ENCODE measurements around the gene PROB1.
"Not testable (repeated sequence)": the region's sequence is repeated elsewhere in the genome, so short reads cannot be mapped to it uniquely, and the experiment has no call there.

Gene PROB1

DNA sequence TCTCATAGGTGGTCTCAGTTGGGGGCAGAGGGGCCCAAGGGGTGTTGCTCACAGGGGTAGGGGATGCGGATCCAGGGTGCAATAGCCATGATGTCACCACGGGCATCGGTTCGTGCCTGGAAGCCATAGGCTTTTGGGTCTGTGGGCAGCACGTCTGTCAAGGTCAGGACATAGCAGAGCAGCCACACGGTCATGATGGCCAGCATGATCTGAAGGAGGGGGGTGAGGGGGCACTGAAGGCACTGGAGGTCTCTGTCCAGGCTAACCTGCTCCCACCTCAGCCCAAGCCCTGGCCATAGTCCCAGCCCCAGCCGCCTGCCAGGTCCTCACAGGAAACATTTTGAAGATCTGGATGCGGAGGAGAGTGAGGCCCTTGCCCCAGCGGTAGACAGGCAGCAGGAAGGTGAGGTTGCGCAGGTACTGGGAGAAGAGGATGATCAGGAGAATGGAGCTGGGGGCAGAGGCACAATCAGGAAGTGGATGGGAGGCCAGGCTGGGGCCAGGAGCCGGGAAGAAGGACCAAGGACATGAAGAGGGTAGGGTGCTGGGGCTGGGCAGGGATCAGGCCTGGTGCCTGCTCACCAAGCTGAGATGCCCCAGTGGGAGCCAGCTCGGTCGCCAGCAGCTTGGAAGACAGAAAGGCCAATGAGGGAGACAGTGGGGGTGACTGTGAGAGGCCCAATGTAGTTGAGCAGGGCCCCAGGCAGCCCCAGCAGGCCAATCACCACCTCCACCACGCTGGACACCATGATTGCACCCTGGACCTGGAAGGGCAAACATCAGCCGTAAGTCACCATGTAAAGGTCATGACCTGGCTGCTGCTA is 15.1 kb downstream of the PROB1 start:
- DNase-seq (ENCODE audit: low read depth in 4 of 4, low spot score in 1 of 4) = no peak

DNA sequence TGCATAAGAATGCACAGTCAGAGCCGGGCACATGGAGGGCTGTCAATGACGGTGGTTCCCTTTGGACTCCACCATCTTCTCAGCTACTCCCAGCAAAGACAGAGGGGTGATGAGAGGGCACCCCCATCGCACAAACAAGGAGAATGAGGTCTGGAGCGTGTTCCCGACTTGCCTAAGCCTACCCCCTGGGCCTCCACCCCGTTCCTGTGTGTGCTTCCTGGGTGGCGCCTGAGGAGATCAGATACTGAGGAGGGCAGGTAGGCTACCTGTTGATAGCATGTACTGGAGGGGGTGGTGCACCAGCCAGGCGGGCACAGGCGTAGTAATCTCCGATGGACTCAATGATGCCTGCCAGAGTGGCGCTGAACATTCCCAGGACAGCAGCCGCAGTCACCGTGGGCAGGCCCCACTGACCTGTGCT is 16.0 kb downstream of the PROB1 start:
- no peak for DNase-seq (ENCODE audit: low read depth in 4 of 4, low spot score in 1 of 4)

DNA sequence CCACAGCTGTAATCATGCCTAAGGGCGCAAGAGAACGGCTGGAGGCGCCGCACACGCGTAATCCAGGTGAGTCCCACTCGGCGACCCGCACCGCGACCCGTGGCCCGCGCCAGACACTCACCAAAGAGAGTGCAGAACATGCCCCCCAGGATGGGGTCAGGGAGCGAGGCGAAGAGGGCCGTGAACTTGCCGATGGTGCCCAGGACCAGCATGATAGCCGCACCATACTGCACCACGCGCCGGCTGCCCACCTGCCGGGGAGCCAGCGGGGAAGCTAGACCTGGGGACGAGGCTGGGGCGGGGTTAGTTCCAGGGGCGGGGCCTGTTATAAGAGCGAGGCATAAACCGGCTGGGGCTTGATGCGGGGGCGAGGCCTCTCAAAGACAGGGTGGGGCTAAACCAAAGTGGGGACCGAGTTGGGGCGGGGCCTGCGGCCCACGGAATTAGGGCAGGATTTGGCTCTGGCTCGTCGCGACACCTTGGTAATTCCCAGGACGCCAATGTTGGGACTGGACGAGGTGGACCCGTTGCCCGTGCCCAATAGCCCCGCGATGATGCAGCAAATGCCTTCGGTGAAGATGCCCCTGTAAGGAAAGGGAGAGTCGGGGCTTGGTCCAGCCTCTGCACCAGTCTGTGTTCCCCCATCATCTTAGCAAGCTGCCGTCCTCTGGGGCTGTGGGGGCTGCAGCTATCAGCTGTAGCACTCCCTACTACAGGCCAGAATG is 16.6 kb downstream of the PROB1 start:
- DNase-seq (ENCODE audit: low read depth in 4 of 4, low spot score in 1 of 4) = no peak

DNA sequence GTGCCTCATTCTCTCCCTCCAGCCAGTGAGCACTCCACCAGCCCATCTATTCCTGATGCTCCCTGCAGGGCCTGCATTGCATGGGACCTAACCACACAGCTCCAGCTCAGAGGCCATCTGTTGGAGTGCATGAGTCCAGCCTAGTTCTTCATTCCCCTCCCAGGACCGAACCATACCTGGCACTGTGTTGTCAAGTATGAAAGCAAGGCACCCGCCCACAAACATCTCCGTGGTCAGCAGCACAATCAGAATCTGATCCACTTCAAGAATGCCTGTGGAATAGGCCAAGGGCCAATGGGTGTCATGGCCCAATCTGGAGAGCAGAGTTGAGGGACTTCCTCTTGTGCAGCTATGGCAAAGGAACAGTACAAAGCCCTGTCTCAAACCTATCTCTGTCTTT is 17.7 kb downstream of the PROB1 start:
- no peak for DNase-seq (ENCODE audit: low read depth in 4 of 4, low spot score in 1 of 4)

DNA sequence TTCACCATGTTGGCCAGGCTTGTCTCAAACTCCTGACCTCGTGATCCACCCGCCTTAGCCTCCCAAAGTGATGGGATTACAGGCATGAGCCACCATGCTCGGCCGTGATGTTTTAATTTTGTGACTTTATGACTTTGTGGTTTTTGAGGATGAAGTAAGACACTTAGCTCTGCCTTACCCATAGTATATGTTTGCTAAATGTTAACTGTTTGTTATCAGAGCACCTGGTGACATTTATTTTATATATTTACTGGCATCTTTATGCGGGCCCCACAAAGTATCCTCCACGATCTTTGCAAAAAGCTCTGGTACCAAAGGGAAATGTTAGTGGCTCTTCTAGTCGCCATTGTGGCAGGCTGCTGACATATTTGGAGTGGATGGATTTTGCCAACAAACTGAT is 18.5 kb downstream of the PROB1 start:
- no peak for DNase-seq (ENCODE audit: low read depth in 4 of 4, low spot score in 1 of 4)

DNA sequence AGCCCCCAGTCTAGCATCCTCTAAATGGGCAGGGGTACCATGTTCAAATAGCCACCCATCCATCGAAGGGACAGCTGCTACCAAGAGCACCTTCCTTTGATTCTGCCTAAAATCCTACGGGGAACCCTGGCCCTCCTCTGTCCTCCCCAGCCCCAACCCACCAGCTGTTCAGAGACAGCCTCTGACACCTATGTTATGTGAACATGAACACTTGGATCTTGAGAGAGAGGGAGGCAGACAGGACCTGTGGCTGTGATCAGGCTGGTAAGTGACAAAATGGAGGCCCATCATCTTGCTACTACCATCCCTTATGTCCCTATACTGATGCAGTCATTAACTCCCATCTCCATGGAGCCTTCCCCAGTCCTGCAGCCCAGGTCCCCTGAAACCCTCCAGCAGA is 20.0 kb downstream of the PROB1 start:
- no peak for DNase-seq (ENCODE audit: low read depth in 4 of 4, low spot score in 1 of 4)

DNA sequence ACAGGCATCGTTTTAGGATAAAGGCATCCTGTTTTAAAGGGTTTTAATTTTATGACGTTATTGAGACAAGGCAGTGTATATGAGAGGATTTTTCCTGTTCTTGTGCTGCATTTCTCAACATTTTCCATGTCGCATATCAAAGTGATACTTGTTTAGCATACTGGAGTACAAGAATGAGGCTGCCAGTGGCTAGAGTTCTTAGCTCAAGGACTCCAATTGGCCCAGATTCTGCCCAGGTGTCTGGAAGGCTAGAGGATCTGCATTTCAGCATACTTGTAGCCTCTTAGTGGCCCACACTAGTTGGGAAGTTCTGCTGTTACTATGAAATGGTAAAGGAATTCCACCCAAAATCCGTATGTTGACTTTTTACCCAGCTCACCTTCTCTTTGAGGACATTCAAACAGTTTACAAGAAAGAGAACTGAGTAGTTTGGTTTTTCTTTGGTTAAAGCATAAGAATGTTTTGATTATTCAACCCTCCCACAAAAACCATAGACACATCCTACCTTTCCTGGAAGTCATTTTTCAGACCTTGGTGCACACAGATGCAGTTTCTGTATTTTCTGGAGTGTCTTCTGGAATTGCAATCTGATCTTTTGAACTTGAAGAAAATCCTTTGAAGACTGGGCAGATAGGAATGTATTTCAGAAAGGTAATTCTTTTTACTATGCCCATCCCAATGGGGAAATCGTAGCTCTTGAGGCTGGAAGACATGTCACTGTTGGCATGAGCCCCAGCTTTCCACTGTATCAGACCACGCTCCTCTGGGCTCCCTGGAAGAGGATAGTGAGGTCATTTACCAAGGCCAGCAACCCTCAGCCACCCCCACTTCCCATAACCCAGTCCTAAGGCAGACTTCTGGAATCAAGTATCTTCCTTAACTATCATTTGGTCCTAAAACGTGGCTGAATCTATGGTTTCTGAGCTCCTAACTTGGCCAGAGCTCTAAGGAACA is 23.1 kb downstream of the PROB1 start:
- no peak for DNase-seq (ENCODE audit: low read depth in 4 of 4, low spot score in 1 of 4)

DNA sequence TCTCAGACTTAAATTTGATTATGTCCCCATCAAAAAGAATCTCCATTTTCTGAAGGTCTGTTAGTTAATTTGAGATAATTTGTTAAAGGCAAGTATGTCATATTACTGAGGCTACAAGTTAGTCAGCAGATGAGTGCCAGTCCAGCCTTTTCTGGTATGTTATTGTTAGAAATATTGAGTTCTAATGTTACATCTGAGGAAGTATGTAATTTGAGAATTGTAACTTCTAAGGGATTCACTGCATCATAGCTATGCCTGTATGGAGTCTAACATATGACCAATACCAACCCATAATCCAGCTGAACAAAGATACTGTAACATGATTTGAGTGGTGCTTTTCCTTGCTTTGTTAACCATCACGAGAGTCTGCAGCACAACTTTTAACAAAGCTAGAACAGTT is 25.7 kb downstream of the PROB1 start:
- no peak for DNase-seq (ENCODE audit: low read depth in 4 of 4, low spot score in 1 of 4)

DNA sequence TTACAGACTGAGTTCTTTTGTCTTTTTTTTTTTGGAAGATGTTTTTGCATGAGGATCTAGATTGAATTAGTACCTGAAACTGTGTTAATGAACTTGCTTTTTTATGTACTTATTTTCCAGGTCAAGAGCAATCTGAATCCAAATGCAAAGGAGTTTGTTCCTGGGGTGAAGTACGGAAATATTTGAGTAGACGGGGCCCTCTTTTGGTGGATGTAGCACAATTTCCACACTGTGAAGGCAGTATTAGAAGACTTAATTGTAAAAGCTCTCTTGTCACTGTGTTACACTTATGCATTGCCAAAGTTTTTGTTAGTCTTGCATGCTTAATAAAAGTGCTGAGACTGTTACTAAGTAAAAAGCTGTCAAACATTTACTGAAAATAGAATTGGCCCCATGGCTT is 26.3 kb downstream of the PROB1 start:
- DNase-seq (ENCODE audit: low read depth in 4 of 4, low spot score in 1 of 4) = no peak

DNA sequence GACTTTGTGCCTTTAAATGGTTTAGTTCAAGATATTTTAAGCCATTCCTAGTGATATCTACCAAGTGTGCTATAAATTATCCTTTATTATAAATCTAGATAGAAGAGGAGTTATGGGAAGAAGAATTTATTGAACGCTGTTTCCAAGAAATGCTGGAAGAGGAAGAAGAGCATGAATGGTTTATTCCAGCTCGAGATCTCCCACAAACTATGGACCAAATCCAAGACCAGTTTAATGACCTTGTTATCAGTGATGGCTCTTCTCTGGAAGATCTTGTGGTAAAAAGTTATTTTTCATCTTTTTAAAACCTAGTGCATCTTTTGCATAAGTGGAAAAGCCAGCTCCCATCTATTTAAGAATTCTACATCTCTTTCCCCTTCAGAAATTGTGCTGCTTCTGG is 30.4 kb downstream of the PROB1 start:
- no peak for DNase-seq (ENCODE audit: low read depth in 4 of 4, low spot score in 1 of 4)

DNA sequence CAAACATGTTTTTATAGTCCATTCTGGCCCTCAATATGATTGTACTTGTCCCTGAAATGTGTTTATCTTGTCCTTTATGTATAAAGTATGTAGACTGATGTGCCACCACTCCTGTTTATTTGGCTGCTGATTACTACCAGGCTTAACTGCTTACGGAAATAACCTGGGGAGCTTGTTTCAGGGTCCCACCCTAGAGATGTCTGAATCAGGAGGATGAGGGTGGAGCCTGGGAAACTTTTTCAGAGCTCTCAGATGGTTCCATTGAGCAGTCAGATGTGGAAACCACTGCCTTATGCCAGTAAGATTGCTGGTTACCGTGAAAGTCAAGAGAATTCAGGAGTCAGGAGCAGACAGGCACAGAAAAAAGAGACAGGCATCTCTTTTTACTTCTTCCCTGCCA is 31.0 kb downstream of the PROB1 start:
- DNase-seq (ENCODE audit: low read depth in 4 of 4, low spot score in 1 of 4) = no peak

DNA sequence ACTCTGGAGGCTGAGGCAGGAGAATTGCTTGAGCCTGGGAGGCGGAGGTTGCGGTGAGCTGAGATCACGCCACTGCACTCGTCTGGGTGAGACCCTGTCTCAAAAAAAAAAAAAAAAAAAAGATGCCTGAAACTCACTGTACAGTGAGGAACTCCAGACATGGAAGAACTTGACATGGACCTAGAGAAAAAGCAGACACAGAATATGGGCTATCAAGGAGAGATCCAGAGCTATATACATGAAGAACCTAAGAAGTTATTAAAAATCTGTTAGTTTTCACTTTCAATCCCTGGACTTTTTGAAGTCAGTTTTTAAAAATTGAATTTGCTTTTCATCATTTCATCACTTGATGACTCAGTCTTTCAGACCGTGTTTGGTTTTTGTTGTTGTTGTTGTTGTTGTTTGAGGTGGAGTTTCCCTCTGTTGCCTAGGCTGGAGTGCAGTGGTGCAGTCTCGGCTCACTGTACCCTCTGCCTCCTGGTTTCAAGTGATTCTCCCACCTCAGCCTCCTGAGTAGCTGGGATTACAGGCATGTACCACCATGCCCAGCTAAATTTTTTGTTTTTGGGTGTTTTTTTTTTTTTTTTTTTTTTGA is 33.0 kb downstream of the PROB1 start:
- DNase-seq (ENCODE audit: low read depth in 4 of 4, low spot score in 1 of 4) = no peak

DNA sequence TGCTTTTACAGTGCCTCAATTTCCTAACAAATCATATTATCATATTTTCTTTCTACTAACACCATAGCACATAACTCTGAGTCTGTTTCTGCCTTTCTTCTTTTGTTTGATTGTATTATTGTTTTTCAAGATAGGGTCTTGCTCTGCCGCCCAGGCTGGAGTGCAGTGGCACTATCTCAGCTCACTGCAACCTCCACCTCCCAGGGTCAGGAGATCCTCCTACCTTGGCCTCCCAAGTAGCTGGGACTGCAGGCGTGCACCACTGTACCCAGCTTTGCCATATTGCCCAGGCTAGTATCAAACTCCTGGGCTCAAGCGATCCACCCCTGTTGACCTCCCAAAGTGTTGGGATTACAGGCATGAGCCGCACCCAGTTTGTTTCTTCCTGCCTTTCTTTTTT is 34.5 kb downstream of the PROB1 start:
- no peak for DNase-seq (ENCODE audit: low read depth in 4 of 4, low spot score in 1 of 4)

DNA sequence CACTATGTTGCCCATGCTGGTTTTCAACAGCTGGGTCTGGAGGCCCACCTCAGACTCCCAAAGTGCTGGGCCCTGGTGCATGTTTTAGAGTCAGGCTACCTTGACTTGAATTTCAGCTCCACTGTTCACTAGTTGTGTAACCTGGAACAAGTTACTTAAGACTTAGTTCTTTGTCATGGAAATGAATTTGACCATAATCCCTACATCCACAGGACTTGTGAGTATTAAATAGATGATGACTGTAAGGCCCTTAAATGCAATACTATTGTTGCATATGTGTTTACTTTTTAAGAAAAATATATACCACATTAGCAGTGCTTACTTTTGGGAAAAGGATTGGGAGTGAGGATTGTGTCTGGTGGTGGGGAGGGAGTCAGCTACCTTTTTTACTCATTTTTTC is 36.8 kb downstream of the PROB1 start:
- no peak for DNase-seq (ENCODE audit: low read depth in 4 of 4, low spot score in 1 of 4)

DNA sequence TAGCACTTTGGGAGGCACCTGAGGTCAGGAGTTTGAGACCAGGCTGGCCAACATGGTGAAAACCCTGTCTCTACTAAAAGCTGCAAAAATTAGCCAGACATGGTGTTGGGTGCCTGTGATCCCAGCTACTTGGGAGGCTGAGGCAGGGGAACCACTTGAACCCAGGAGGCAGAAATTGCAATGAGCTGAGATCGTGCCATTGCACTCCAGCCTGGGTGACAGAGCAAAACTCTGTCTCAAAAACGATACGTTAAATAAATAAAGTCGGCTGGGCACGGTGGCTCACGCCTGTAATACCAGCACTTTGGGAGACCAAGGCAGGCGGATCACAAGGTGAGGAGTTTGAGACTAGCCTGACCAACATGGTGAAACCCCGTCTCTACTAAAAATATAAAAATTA is 39.0 kb downstream of the PROB1 start:
- DNase-seq (ENCODE audit: low read depth in 4 of 4, low spot score in 1 of 4) = not testable (repeated sequence)

DNA sequence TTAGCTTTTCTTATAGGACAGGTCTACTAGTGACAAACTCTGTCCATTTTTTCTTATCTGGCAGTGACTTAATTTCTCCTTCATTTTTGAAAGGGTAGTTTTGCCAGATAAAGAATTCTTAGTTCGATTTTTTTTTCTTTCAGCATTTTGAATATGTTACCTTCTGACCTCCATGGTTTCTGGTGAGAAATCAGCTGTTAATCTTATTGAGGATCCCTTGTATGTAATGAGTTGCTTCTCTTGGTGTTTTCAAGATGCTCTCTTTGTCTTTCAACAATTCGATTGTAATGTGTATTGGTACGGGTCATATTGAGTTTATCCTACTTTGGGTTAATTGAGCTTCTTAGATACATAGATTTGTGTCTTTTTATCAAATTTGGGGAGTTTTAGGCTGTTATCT is 40.7 kb downstream of the PROB1 start:
- no peak for DNase-seq (ENCODE audit: low read depth in 4 of 4, low spot score in 1 of 4)

DNA sequence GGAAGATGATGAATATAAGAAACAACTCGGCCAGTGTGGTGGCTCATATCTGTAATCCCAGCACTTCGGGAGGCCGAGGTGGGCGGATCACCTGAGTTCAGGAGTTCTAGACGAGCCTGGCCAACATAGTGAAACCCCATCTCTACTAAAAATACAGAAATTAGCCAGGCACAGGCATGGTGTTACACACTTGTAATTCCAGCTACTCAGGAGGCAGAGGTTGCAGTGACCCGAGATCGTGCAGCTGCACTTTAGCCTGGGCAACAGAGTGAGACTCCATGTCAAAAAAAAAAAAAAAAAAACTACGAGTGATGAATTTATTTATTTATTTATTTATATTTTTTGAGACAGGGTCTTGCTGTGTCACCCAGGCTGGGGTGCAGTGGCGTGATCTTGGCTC is 47.0 kb downstream of the PROB1 start:
- DNase-seq (ENCODE audit: low read depth in 4 of 4, low spot score in 1 of 4) = not testable (repeated sequence)

DNA sequence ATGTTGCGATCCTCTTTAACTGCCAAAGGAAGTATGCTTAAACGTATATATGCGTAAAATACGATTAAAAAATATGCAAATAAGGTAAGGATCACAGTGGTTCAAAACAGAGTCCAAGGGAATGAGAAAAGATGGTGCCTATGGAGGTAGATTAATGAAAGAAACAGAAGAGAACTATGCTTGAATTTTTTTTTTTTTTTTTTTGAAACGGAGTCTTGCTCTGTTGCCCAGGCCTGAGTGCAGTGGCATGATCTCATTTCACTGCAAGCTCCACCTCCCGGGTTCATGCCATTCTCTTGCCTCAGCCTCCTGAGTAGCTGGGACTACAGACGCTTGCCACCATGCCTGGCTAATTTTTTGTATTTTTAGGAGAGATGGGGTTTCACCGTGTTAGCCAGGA is 49.5 kb downstream of the PROB1 start:
- not testable (repeated sequence) for DNase-seq (ENCODE audit: low read depth in 4 of 4, low spot score in 1 of 4)

DNA sequence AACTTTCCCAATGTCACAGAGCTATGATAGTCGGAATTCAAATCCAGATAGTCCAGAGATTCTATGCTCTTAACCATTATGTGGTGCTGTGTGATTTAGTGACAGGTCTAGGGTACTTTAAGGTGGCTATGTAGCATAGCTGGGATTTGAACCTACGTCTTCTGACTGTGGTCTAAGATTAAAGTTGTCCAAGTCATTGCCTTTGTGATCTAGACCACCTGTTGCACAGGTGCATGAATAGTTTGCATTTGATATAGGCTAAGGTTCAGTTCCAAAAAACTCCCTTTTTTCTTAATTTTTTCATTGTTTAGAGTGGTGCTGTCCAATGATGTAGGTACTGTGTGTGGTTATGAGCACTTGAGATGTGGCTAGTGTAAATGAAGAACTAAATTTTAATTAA is 50.7 kb downstream of the PROB1 start:
- DNase-seq (ENCODE audit: low read depth in 4 of 4, low spot score in 1 of 4) = no peak

DNA sequence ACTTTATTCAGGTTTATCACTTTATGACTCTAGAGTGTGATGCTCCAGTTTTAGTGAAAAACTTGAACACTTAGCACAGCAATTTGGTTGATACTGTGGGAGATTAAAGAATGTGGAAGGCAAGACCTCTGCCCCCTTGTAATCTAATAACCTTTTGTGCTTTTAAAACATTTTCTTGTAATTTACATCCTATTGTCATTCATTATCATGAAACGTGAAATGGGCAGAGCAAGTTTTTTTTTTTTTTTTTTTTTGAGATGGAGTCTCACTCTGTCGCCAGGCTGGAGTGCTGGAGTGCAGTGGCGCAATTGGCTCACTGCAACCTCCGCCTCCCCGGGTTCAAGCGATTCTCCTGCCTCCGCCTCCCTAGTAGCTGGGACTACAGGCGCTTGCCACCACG is 51.4 kb downstream of the PROB1 start:
- DNase-seq (ENCODE audit: low read depth in 4 of 4, low spot score in 1 of 4) = no peak

DNA sequence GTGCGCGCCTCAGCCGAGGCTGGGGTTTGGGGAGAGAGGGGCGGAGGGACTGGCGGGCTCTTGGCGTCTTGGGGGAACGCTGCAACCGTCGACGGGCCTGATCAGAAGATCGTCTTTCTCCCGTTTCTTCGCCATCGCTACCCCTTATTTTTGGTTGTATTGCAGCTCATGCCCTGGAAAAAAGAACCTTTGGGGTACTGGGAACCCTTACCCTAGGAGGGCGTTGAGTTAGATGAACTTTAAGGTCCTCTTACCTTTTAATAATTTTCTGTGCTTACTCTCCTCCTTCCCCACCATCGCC is 52.5 kb downstream of the PROB1 start:
- DNase-seq (ENCODE audit: low read depth in 4 of 4, low spot score in 1 of 4) = peak in 1 of 4 experiments; percentile 76

Data from stimulated activated CD4-positive, alpha-beta T cell treated with anti-CD3 and anti-CD28 coated beads, Interleukin-1b, Interleukin-23, amount 100 ng/mL, for 24 hours (primary cell).